Stimulated activated CD8-positive, alpha-beta memory T cell treated with anti-CD3 and anti-CD28 coated beads, Interleukin-15, amount 100 ng/mL, for 4 hours (primary cell): Measurements from ENCODE around the gene HARS2.
"Not testable (repeated sequence)": the region's sequence is repeated elsewhere in the genome, so short reads cannot be mapped to it uniquely, and the experiment has no call there.

Source experiments
- DNase-seq, 2 donors: peaks; one replicate each; pipeline ENCODE4 v3.0.0-alpha.2; 2020; ENCODE audit warnings: low read depth in 2 of 2

HARS2 gene

GRCh38 chr5:140700177-140701144 is 9.2 kb downstream of the HARS2 start, which contains the start of gene ZMAT2:
Gene ZMAT2, plus strand, starts transcription at chr5:140700447. Its CDS starts 14 bp downstream, at chr5:140700461.
- DNase-seq, result peak; percentile 80 to 94

- no peak for DNase-seq
Measured at GRCh38 chr5:140707812-140708211, 16.6 kb downstream of the HARS2 start.

- DNase-seq, result not testable (repeated sequence)
Measured at GRCh38 chr5:140708787-140709186, 17.5 kb downstream of the HARS2 start.

GRCh38 chr5:140710899-140711552 is 19.8 kb downstream of the HARS2 start:
- DNase-seq, result peak; percentile 68 to 84

- no peak for DNase-seq
Measured at GRCh38 chr5:140711794-140712193, 20.5 kb downstream of the HARS2 start.

GRCh38 chr5:140713562-140714094 is 22.4 kb downstream of the HARS2 start:
- DNase-seq, result no peak

GRCh38 chr5:140716238-140716637 is 25.0 kb downstream of the HARS2 start:
- DNase-seq, result not testable (repeated sequence)

- no peak for DNase-seq
Measured at GRCh38 chr5:140718266-140718592, 27.0 kb downstream of the HARS2 start.

GRCh38 chr5:140720738-140721137 is 29.5 kb downstream of the HARS2 start:
- not testable (repeated sequence) for DNase-seq

- not testable (repeated sequence) for DNase-seq
Measured at GRCh38 chr5:140721395-140721794, 30.1 kb downstream of the HARS2 start.

- DNase-seq, result peak; percentile 24 to 47
Measured at GRCh38 chr5:140725799-140726471, 34.7 kb downstream of the HARS2 start.

- DNase-seq, result no peak
Measured at GRCh38 chr5:140733098-140733497, 41.8 kb downstream of the HARS2 start.

GRCh38 chr5:140734354-140734753 is 43.1 kb downstream of the HARS2 start:
- no peak for DNase-seq

- no peak for DNase-seq
Measured at GRCh38 chr5:140737486-140737885, 46.2 kb downstream of the HARS2 start.

GRCh38 chr5:140741967-140742366 is 50.7 kb downstream of the HARS2 start:
- DNase-seq, result no peak
